ENCODE data around the gene TUFT1.

DNA sequence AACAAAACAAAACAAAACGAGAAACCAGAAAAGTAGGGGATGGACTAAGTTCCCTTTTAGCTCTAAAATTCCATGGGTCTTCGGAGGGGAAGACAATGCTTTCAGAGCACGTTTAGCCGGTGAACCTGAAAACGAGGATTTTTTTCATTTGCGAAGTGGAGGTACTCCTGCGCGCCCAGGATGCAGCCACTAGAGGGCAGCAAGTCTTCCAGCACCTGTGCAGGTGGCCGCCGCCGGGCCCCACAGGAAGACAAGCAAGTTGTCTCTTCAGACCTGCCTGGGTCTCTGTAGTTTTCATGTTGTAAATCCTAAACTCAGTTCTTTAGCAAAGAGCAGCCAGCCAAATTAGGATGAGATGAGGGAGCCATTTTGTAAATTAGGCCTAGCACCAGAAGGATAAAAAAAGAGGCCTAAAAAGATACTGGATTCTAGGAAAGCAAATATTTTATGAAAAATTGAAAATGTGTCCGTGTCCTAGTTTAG is 54.1 kb downstream of the TUFT1 start:
- TF ChIP-seq, protein P1, sequence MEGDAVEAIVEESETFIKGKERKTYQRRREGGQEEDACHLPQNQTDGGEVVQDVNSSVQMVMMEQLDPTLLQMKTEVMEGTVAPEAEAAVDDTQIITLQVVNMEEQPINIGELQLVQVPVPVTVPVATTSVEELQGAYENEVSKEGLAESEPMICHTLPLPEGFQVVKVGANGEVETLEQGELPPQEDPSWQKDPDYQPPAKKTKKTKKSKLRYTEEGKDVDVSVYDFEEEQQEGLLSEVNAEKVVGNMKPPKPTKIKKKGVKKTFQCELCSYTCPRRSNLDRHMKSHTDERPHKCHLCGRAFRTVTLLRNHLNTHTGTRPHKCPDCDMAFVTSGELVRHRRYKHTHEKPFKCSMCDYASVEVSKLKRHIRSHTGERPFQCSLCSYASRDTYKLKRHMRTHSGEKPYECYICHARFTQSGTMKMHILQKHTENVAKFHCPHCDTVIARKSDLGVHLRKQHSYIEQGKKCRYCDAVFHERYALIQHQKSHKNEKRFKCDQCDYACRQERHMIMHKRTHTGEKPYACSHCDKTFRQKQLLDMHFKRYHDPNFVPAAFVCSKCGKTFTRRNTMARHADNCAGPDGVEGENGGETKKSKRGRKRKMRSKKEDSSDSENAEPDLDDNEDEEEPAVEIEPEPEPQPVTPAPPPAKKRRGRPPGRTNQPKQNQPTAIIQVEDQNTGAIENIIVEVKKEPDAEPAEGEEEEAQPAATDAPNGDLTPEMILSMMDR (IDR thresholded peaks at IDR 0.05), result peak; percentile 75 to 95 (median 89)
- TF ChIP-seq POLR2A (IDR thresholded peaks at IDR 0.05), result no peak
- TF ChIP-seq EP300 (IDR thresholded peaks at IDR 0.05), result no peak

Measured in tibial nerve (tissue), 4 donors.